Naive B cell (primary cell): ENCODE results near the gene SLC25A23. TPM values are rescaled to one million over a fixed set of nuclear protein-coding genes. Genes with fewer than 3 reads are reported as not detected.

Experiments
- ATAC-seq, 2 donors: fragments of 150-1000 bp; cut with Tn5 transposase; 2 replicates each; pipeline ENCODE4 v1.10.0; 2021; ENCODE audit warnings: low read depth in 2 of 2, mild to moderate bottlenecking in 2 of 2, moderate library complexity in 2 of 2
- DNase-seq: peaks from one replicate; pipeline ENCODE4 v3.0.0; 2022
- H3K27ac Mint-ChIP-seq, 6 donors: one replicate each; pipeline ENCODE4 v1.8.0; 2020 to 2022; ENCODE audit warnings: mild to moderate bottlenecking in 6 of 6, mixed read lengths in 6 of 6, moderate library complexity in 5 of 6, inconsistent platforms in 2 of 6
- H3K27me3 Mint-ChIP-seq, 3 donors: one replicate each; pipeline ENCODE4 v1.8.0; 2021 to 2022; ENCODE audit warnings: mixed read lengths in 3 of 3, mild to moderate bottlenecking in 1 of 3
- H3K36me3 Mint-ChIP-seq, 2 donors: one replicate each; pipeline ENCODE4 v1.8.0; 2020 to 2022; ENCODE audit warnings: mixed read lengths in 2 of 2, inconsistent platforms in 1 of 2, mild to moderate bottlenecking in 1 of 2
- H3K4me1 Mint-ChIP-seq, 3 donors: one replicate each; pipeline ENCODE4 v1.8.0; 2020 to 2022; ENCODE audit warnings: mixed read lengths in 3 of 3, inconsistent platforms in 1 of 3, mild to moderate bottlenecking in 1 of 3, moderate library complexity in 1 of 3
- H3K4me3 Mint-ChIP-seq, 8 donors: one replicate each; pipeline ENCODE4 v1.8.0; 2020 to 2022; ENCODE audit warnings: mild to moderate bottlenecking in 8 of 8, mixed read lengths in 8 of 8, moderate library complexity in 8 of 8, inconsistent platforms in 2 of 8
- H3K9me3 Mint-ChIP-seq, 7 donors: one replicate each; pipeline ENCODE4 v1.8.0; 2020 to 2022; ENCODE audit warnings: mixed read lengths in 7 of 7, mild to moderate bottlenecking in 5 of 7, inconsistent platforms in 2 of 7, moderate library complexity in 1 of 7
- polyA plus RNA-seq, 6 donors: library from polyadenylated mRNA; unstranded; fragments of 300-500 nt; fragmentation: Illumina TruSeq; gene quantifications; one replicate each; pipeline ENCODE4 v1.2.3, GENCODE V29; 2021; ENCODE audit warnings: low read depth in 6 of 6

The SLC25A23 gene
- polyA plus RNA-seq, 6 donors from 2014 or later, result 1.4 to 5.0 (median 3.2) TPM

GRCh38 chr19:6491802-6492592 is 32.4 kb upstream of the SLC25A23 start:
- no peak for ATAC-seq

GRCh38 chr19:6490134-6490533 is 30.5 kb upstream of the SLC25A23 start:
- peaks cover 6 to 13% (median 9%) of the 10 kb centered on the region in 3 donors for H3K4me1 Mint-ChIP-seq
- ATAC-seq, result no peak
- H3K4me3 Mint-ChIP-seq, result peak overlapping the region in 6 of 8 donors; percentile 39 to 72 (median 65)

More at GRCh38 chr19:6491802-6492592, 32.4 kb upstream of the SLC25A23 start:
- no peaks in the 10 kb centered on the region for H3K36me3 Mint-ChIP-seq
- H3K9me3 Mint-ChIP-seq, result peaks cover 0 to 9% (median 5%) of the 10 kb centered on the region in 7 donors
- H3K27ac Mint-ChIP-seq, result peak overlapping the region in 1 of 6 donors; percentile 76
- H3K27me3 Mint-ChIP-seq, result no peaks in the 10 kb centered on the region
- DNase-seq, result no peak
- peaks cover 6 to 13% (median 9%) of the 10 kb centered on the region in 3 donors for H3K4me1 Mint-ChIP-seq
- H3K4me3 Mint-ChIP-seq, result no peak overlapping the region

GRCh38 chr19:6489278-6490061 is 29.9 kb upstream of the SLC25A23 start:
- Mint-ChIP-seq H3K9me3 (peaks cover 0 to 9% (median 5%) of the 10 kb centered on the region in 7 donors), H3K36me3 (no peaks in the 10 kb centered on the region), H3K27me3 (no peaks in the 10 kb centered on the region), H3K4me1 (peaks cover 6 to 10% (median 9%) of the 10 kb centered on the region in 3 donors), H3K4me3 (peak overlapping the region; percentile 41 to 79 (median 64)), H3K27ac (peak overlapping the region in 5 of 6 donors; percentile 2 to 74 (median 50))
- DNase-seq (no peak), ATAC-seq (peak; percentile 67 to 80)

More at GRCh38 chr19:6490134-6490533, 30.5 kb upstream of the SLC25A23 start:
- H3K9me3 Mint-ChIP-seq, result peaks cover 0 to 9% (median 5%) of the 10 kb centered on the region in 7 donors
- no peak for DNase-seq
- H3K27ac Mint-ChIP-seq, result peak overlapping the region in 2 of 6 donors; percentile 2 to 3
- H3K27me3 Mint-ChIP-seq, result no peaks in the 10 kb centered on the region
- no peaks in the 10 kb centered on the region for H3K36me3 Mint-ChIP-seq

GRCh38 chr19:6484831-6485230 is 25.2 kb upstream of the SLC25A23 start:
- no peaks in the 10 kb centered on the region for H3K36me3 Mint-ChIP-seq

GRCh38 chr19:6484230-6484629 is 24.6 kb upstream of the SLC25A23 start:
- Mint-ChIP-seq H3K27me3 (no peaks in the 10 kb centered on the region), H3K4me1 (peaks cover 27 to 30% (median 29%) of the 10 kb centered on the region in 3 donors), H3K27ac (peak overlapping the region in 2 of 6 donors; percentile 61 to 69), H3K36me3 (no peaks in the 10 kb centered on the region), H3K9me3 (no peaks in the 10 kb centered on the region), H3K4me3 (peak overlapping the region in 1 of 8 donors; percentile 75)
- DNase-seq, result no peak
- ATAC-seq, result no peak

More at GRCh38 chr19:6484831-6485230, 25.2 kb upstream of the SLC25A23 start:
- no peak overlapping the region for H3K27ac Mint-ChIP-seq
- no peak for DNase-seq
- ATAC-seq, result no peak
- H3K4me1 Mint-ChIP-seq, result peaks cover 32% of the 10 kb centered on the region in 3 donors
- H3K9me3 Mint-ChIP-seq, result no peaks in the 10 kb centered on the region
- no peaks in the 10 kb centered on the region for H3K27me3 Mint-ChIP-seq
- H3K4me3 Mint-ChIP-seq, result no peak overlapping the region

- H3K9me3 Mint-ChIP-seq, result no peaks in the 10 kb centered on the region
- no peaks in the 10 kb centered on the region for H3K36me3 Mint-ChIP-seq
Observed at GRCh38 chr19:6483235-6483634, 23.6 kb upstream of the SLC25A23 start.

GRCh38 chr19:6482343-6482686 is 22.7 kb upstream of the SLC25A23 start:
- H3K4me3 Mint-ChIP-seq, result peak overlapping the region; percentile 78 to 99 (median 96)
- ATAC-seq (no peak), DNase-seq (no peak)
- no peaks in the 10 kb centered on the region for H3K36me3 Mint-ChIP-seq
- H3K4me1 Mint-ChIP-seq, result peaks cover 25 to 29% (median 27%) of the 10 kb centered on the region in 3 donors
- peak overlapping the region; percentile 98 to 99 (median 98) for H3K27ac Mint-ChIP-seq
- no peaks in the 10 kb centered on the region for H3K27me3 Mint-ChIP-seq
- no peaks in the 10 kb centered on the region for H3K9me3 Mint-ChIP-seq

More at GRCh38 chr19:6483235-6483634, 23.6 kb upstream of the SLC25A23 start:
- Mint-ChIP-seq H3K27me3 (no peaks in the 10 kb centered on the region), H3K4me1 (peaks cover 25 to 29% (median 27%) of the 10 kb centered on the region in 3 donors), H3K27ac (peak overlapping the region in 5 of 6 donors; percentile 56 to 98 (median 86)), H3K4me3 (peak overlapping the region in 6 of 8 donors; percentile 5 to 77 (median 32))
- no peak for ATAC-seq
- DNase-seq, result no peak

GRCh38 chr19:6481541-6482342 is 22.1 kb upstream of the SLC25A23 start, which contains the start of gene DENND1C:
Gene DENND1C (minus strand): TSS chr19:6481787. CDS start chr19:6481695, 92 bp downstream.
- Mint-ChIP-seq H3K27ac (peak within 1 kb of the TSS; percentile 98 to 99 (median 98)), H3K9me3 (no peaks in the 10 kb centered on the region), H3K4me3 (peak within 1 kb of the TSS; percentile 78 to 99 (median 96)), H3K36me3 (no peaks in the 10 kb centered on the region), H3K4me1 (peaks cover 25 to 29% (median 27%) of the 10 kb centered on the region in 3 donors), H3K27me3 (no peaks in the 10 kb centered on the region)
- DNase-seq (peak; percentile 69), ATAC-seq (peak; percentile 98 to 99)

- Mint-ChIP-seq H3K9me3 (no peaks in the 10 kb centered on the region), H3K4me3 (peak overlapping the region; percentile 78 to 99 (median 96)), H3K27ac (peak overlapping the region; percentile 98 to 99 (median 98)), H3K4me1 (peaks cover 25 to 29% (median 27%) of the 10 kb centered on the region in 3 donors), H3K27me3 (no peaks in the 10 kb centered on the region), H3K36me3 (no peaks in the 10 kb centered on the region)
- no peak for DNase-seq
- ATAC-seq, result peak; percentile 4 to 5
Observed at GRCh38 chr19:6480848-6481415, 21.3 kb upstream of the SLC25A23 start.

GRCh38 chr19:6479836-6480398 is 20.3 kb upstream of the SLC25A23 start:
- Mint-ChIP-seq H3K27ac (peak overlapping the region in 3 of 6 donors; percentile 70 to 98 (median 98)), H3K9me3 (no peaks in the 10 kb centered on the region), H3K4me1 (peaks cover 25 to 29% (median 27%) of the 10 kb centered on the region in 3 donors), H3K4me3 (peak overlapping the region; percentile 56 to 99 (median 95)), H3K27me3 (no peaks in the 10 kb centered on the region), H3K36me3 (no peaks in the 10 kb centered on the region)
- no peak for ATAC-seq
- DNase-seq, result no peak

GRCh38 chr19:6478815-6479214 is 19.2 kb upstream of the SLC25A23 start:
- Mint-ChIP-seq H3K36me3 (no peaks in the 10 kb centered on the region), H3K4me1 (peaks cover 25 to 29% (median 27%) of the 10 kb centered on the region in 3 donors)

GRCh38 chr19:6476896-6477431 is 17.4 kb upstream of the SLC25A23 start:
- Mint-ChIP-seq H3K27ac (peak overlapping the region in 1 of 6 donors; percentile 63), H3K27me3 (no peaks in the 10 kb centered on the region), H3K36me3 (no peaks in the 10 kb centered on the region), H3K4me3 (no peak overlapping the region), H3K9me3 (no peaks in the 10 kb centered on the region), H3K4me1 (peaks cover 20 to 23% (median 22%) of the 10 kb centered on the region in 3 donors)
- no peak for DNase-seq
- no peak for ATAC-seq

More at GRCh38 chr19:6478815-6479214, 19.2 kb upstream of the SLC25A23 start:
- no peaks in the 10 kb centered on the region for H3K27me3 Mint-ChIP-seq
- DNase-seq, result no peak
- H3K27ac Mint-ChIP-seq, result no peak overlapping the region
- ATAC-seq, result no peak
- no peaks in the 10 kb centered on the region for H3K9me3 Mint-ChIP-seq
- no peak overlapping the region for H3K4me3 Mint-ChIP-seq
